ENCODE results near the gene CLIC1.

The CLIC1 gene

DNA sequence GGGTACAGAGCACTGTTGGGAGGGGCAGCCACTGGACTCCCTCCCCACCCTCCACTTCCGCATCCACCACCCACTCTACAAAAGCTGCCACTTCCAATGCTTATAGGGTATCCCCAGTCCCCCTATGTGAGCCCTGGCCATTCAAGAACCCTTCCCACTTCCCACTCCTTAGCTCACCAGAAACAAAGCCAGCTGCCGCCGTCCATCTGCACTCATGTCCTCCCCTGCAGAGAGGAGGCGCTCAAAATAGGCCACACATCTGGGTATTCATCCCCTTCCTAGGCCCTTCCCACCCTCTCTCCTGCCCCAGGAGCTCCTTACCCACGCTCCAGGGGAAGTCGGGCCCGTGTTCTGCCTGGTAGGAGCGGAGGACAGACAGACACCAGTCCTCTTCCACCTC is 49.0 kb downstream of the CLIC1 start:
- TF ChIP-seq CTCF (IDR thresholded peaks at IDR 0.05; ENCODE audit: control extremely low read depth, extremely low read depth, low read depth, missing control alignments) = no peak
- ChIA-PET POLR2A (no interaction called here), CTCF (interaction anchor here (1.1 to 1.4 kb wide), 2 partner anchors 9 to 265 kb away, joined by 4 read pairs; no protein-coding TSS in a partner anchor)
- DNase-seq (ENCODE audit: extremely low spot score) = no peak

GRCh38 chr6:31686483-31686882 is 49.8 kb downstream of the CLIC1 start:
- POLR2A ChIA-PET = no interaction called here
- no peak for TF ChIP-seq CTCF (IDR thresholded peaks at IDR 0.05; ENCODE audit: control extremely low read depth, extremely low read depth, low read depth, missing control alignments)
- CTCF ChIA-PET = interaction anchor here (0.7 to 0.9 kb wide), 2 partner anchors 83 to 109 kb away, joined by 3 read pairs; partner anchors contain the start of gene VARS1
- DNase-seq (ENCODE audit: extremely low spot score) = no peak

GRCh38 chr6:31683591-31683990 is 52.7 kb downstream of the CLIC1 start:
- ChIA-PET CTCF (interaction anchor here (0.8 to 1.6 kb wide), 4 partner anchors 10 to 20 kb away, joined by 3 to 6 read pairs (median 4); partner anchors contain the start of genes ABHD16A and LY6G5B), POLR2A (no interaction called here)
- TF ChIP-seq CTCF (IDR thresholded peaks at IDR 0.05; ENCODE audit: control extremely low read depth, extremely low read depth, low read depth, missing control alignments) = no peak
- no peak for DNase-seq (ENCODE audit: extremely low spot score)

GRCh38 chr6:31681135-31681671 is 55.1 kb downstream of the CLIC1 start:
- CTCF ChIA-PET = interaction anchor here (0.6 to 2.4 kb wide), 15 partner anchors 9 to 289 kb away, joined by 3 to 20 read pairs (median 4); partner anchors contain the start of genes ABHD16A, CSNK2B, HSPA1A and HSPA1L
- TF ChIP-seq CTCF (IDR thresholded peaks at IDR 0.05; ENCODE audit: control extremely low read depth, extremely low read depth, low read depth, missing control alignments) = peak; percentile 13
- peak; percentile 75 for DNase-seq (ENCODE audit: extremely low spot score)
- POLR2A ChIA-PET = interaction anchor here (0.6 kb wide), 1 partner anchor 11 kb away, joined by 3 read pairs; no protein-coding TSS in a partner anchor
